ENCODE results near the gene DUT. TPM values are rescaled to one million over a fixed set of nuclear protein-coding genes. Genes with fewer than 3 reads are reported as not detected.

DUT gene
- total RNA-seq, 1 experiment from 2014 or later, result 130 TPM

GRCh38 chr15:48281674-48282073 lies 49.6 kb upstream of the DUT start:
- no peak overlapping the region for H2AFZ ChIP-seq (ENCODE audit: low read depth, low read length, poor library complexity, severe bottlenecking)
- no peak overlapping the region for H3K4me2 ChIP-seq (ENCODE audit: low read length)
- H3K9ac ChIP-seq (ENCODE audit: low read length), result no peak overlapping the region
- H4K20me1 ChIP-seq (ENCODE audit: insufficient read depth), result no peaks in the 10 kb centered on the region
- intact Hi-C loops (cut with micrococcal nuclease), result no loop called here
- no peak overlapping the region for H3K27ac ChIP-seq (ENCODE audit: low read depth, low read length)
- BruUV-seq (replicated peaks), result no TSS peak
- RAD21 ChIA-PET (ENCODE audit: low non-redundant PET in 1 of 2, low total read pairs in 2 of 2, uncharacterized antibody in 2 of 2, unreplicated experiment in 2 of 2), result no interaction called here
- ATAC-seq (no peak), DNase-seq (ENCODE audit: low read depth, low spot score) (no peak)
- no peak overlapping the region for H3K4me3 ChIP-seq (replicated peaks in 1 of 2; ENCODE audit: low read depth in 1 of 2, low read length in 2 of 2)
- H3K9me3 ChIP-seq (ENCODE audit: control insufficient read depth in 1 of 2, insufficient read depth in 1 of 2, low read depth in 1 of 2, low read length in 2 of 2), result no peaks in the 10 kb centered on the region
- peaks cover 0 to 4% of the 10 kb centered on the region in 2 experiments; a peak in 1 of 4 replicates for H3K4me1 ChIP-seq (ENCODE audit: control insufficient read depth in 1 of 2, insufficient read depth in 2 of 2, low read length in 2 of 2)
- H3K79me2 ChIP-seq (ENCODE audit: insufficient read depth, low read length), result no peaks in the 10 kb centered on the region
- TF ChIP-seq EZH2 (IDR thresholded peaks at IDR 0.05), result no peak
- no peak for TF ChIP-seq CBX3 (IDR thresholded peaks at IDR 0.05; ENCODE audit: low read depth)
- TF ChIP-seq CTCF (IDR thresholded peaks at IDR 0.05 in 2 of 3, conservative IDR thresholded peaks at IDR 0.05 in 1 of 3; ENCODE audit: borderline replicate concordance in 1 of 3, insufficient read depth in 1 of 3, low read depth in 2 of 3, low read length in 2 of 3), result peak in 2 of 3 experiments; percentile 8 to 16; a peak in 2 of 6 replicates
- no peak for TF ChIP-seq ZNF274 (IDR thresholded peaks at IDR 0.05; ENCODE audit: low read depth, low read length)
- no peaks in the 10 kb centered on the region for H3K36me3 ChIP-seq (ENCODE audit: control insufficient read depth in 1 of 2, insufficient read depth in 2 of 2, low read length in 2 of 2)
- H3K27me3 ChIP-seq (ENCODE audit: insufficient read depth, low read length), result peaks cover 30% of the 10 kb centered on the region; the same call in 1 of the 2 replicates
- CTCF ChIA-PET, result no interaction called here
- no peaks in the 10 kb centered on the region for H3K9me2 ChIP-seq (ENCODE audit: insufficient read depth)
- POLR2A ChIA-PET, result no interaction called here

- Histone ChIP-seq H3K4me3 (replicated peaks in 1 of 2; ENCODE audit: low read depth in 1 of 2, low read length in 2 of 2) (no peak overlapping the region), H4K20me1 (ENCODE audit: insufficient read depth) (no peaks in the 10 kb centered on the region), H3K36me3 (ENCODE audit: control insufficient read depth in 1 of 2, insufficient read depth in 2 of 2, low read length in 2 of 2) (no peaks in the 10 kb centered on the region), H3K9me3 (ENCODE audit: control insufficient read depth in 1 of 2, insufficient read depth in 1 of 2, low read depth in 1 of 2, low read length in 2 of 2) (no peaks in the 10 kb centered on the region), H2AFZ (ENCODE audit: low read depth, low read length, poor library complexity, severe bottlenecking) (no peak overlapping the region), H3K4me2 (ENCODE audit: low read length) (no peak overlapping the region), H3K27me3 (ENCODE audit: insufficient read depth, low read length) (peaks cover 30% of the 10 kb centered on the region; the same call in 1 of the 2 replicates), H3K27ac (ENCODE audit: low read depth, low read length) (no peak overlapping the region), H3K9ac (ENCODE audit: low read length) (no peak overlapping the region), H3K4me1 (ENCODE audit: control insufficient read depth in 1 of 2, insufficient read depth in 2 of 2, low read length in 2 of 2) (peaks cover 0 to 4% of the 10 kb centered on the region in 2 experiments; a peak in 1 of 4 replicates), H3K9me2 (ENCODE audit: insufficient read depth) (no peaks in the 10 kb centered on the region), H3K79me2 (ENCODE audit: insufficient read depth, low read length) (no peaks in the 10 kb centered on the region)
- intact Hi-C loops (cut with micrococcal nuclease), result no loop called here
- ChIA-PET CTCF (no interaction called here), POLR2A (no interaction called here), RAD21 (ENCODE audit: low non-redundant PET in 1 of 2, low total read pairs in 2 of 2, uncharacterized antibody in 2 of 2, unreplicated experiment in 2 of 2) (no interaction called here)
- no peak for DNase-seq (ENCODE audit: low read depth, low spot score)
- no TSS peak for BruUV-seq (replicated peaks)
- ATAC-seq, result no peak
- TF ChIP-seq ZNF274 (IDR thresholded peaks at IDR 0.05; ENCODE audit: low read depth, low read length), result no peak
- TF ChIP-seq RAD21 (IDR thresholded peaks at IDR 0.05; ENCODE audit: low read depth), result no peak
- TF ChIP-seq ZFX (IDR thresholded peaks at IDR 0.05), result no peak
- TF ChIP-seq YY1 (IDR thresholded peaks at IDR 0.05; ENCODE audit: extremely low read depth, insufficient replicate concordance, low read depth, low read length), result no peak
- TF ChIP-seq SIN3A (IDR thresholded peaks at IDR 0.05; ENCODE audit: low read depth), result no peak
- no peak for TF ChIP-seq TCF7L2 (IDR thresholded peaks at IDR 0.05; ENCODE audit: borderline replicate concordance, extremely low read depth, insufficient read depth, insufficient read length)
- TF ChIP-seq CTCF (IDR thresholded peaks at IDR 0.05 in 2 of 3, conservative IDR thresholded peaks at IDR 0.05 in 1 of 3; ENCODE audit: borderline replicate concordance in 1 of 3, insufficient read depth in 1 of 3, low read depth in 2 of 3, low read length in 2 of 3), result no peak
- TF ChIP-seq JUND (IDR thresholded peaks at IDR 0.05), result no peak
- TF ChIP-seq EZH2 (IDR thresholded peaks at IDR 0.05), result no peak
- TF ChIP-seq MAX (IDR thresholded peaks at IDR 0.05), result no peak
- TF ChIP-seq ATF3 (IDR thresholded peaks at IDR 0.05), result no peak
- no peak for TF ChIP-seq ZBTB33 (IDR thresholded peaks at IDR 0.05; ENCODE audit: extremely low read depth, insufficient replicate concordance, low read length)
Measured at GRCh38 chr15:48282216-48282615, 49.0 kb upstream of the DUT start.
